Neural cell (in vitro differentiated cells): ENCODE data around the gene LRRK2. TPM values are rescaled to one million over a fixed set of nuclear protein-coding genes. Genes with fewer than 3 reads are reported as not detected.

ENCODE experiments used
- H2AFZ ChIP-seq: fragments of 200-600, 300-800 bp; sonication (generic), shearing (Covaris generic); 2 replicates; pipeline ENCODE4 v1.6.0; 2014; ENCODE audit warnings: low read depth, mild to moderate bottlenecking, antibody characterized with exemption, low read length, moderate library complexity
- H3F3A ChIP-seq: fragments of 200-600 bp; shearing (Covaris generic); 2 replicates; pipeline ENCODE4 v1.6.1; 2016; ENCODE audit warnings: mild to moderate bottlenecking, moderate library complexity, mixed read lengths, antibody characterized with exemption, low read length; ENCODE audit not compliant: insufficient read depth, poor library complexity, severe bottlenecking
- H3K27ac ChIP-seq: fragments of 200-600, 300-800 bp; sonication (generic), shearing (Covaris generic); 2 replicates; pipeline ENCODE4 v1.5.1; 2014; ENCODE audit warnings: mild to moderate bottlenecking, low read length, moderate library complexity
- H3K27me3 ChIP-seq: fragments of 300-800, 200-600 bp; sonication (generic), shearing (Covaris generic); 2 replicates; pipeline ENCODE4 v1.6.0; 2014; ENCODE audit warnings: mild to moderate bottlenecking, low read depth, low read length, moderate library complexity; ENCODE audit not compliant: insufficient read depth
- H3K36me3 ChIP-seq: fragments of 300-800, 200-600 bp; sonication (generic), shearing (Covaris generic); 2 replicates; pipeline ENCODE4 v1.5.1; 2014; ENCODE audit warnings: mild to moderate bottlenecking, antibody characterized with exemption, low read length, moderate library complexity; ENCODE audit not compliant: insufficient read depth
- H3K4me2 ChIP-seq: fragments of 300-800, 200-600 bp; sonication (generic), shearing (Covaris generic); 2 replicates; pipeline ENCODE4 v1.6.0; 2014; ENCODE audit warnings: mild to moderate bottlenecking, low read length
- H3K4me3 ChIP-seq: fragments of 300-800, 200-600 bp; sonication (generic), shearing (Covaris generic); 2 replicates; pipeline ENCODE4 v1.5.1; 2014; ENCODE audit warnings: mild to moderate bottlenecking, low read length, moderate library complexity
- H3K79me2 ChIP-seq: fragments of 200-600 bp; shearing (Covaris generic); replicated peaks from 2 replicates; pipeline ENCODE4 v1.6.0; 2014; ENCODE audit warnings: mild to moderate bottlenecking, low read length, moderate library complexity; ENCODE audit not compliant: insufficient read depth
- H3K9ac ChIP-seq: fragments of 300-800, 200-600 bp; sonication (generic), shearing (Covaris generic); 2 replicates; pipeline ENCODE4 v1.6.1; 2016; ENCODE audit warnings: mild to moderate bottlenecking, low read length, mixed read lengths
- H3K9me2 ChIP-seq: fragments of 200-600 bp; shearing (Covaris generic); 2 replicates; pipeline ENCODE4 v1.6.1; 2016; ENCODE audit warnings: mild to moderate bottlenecking, low read length, mixed read lengths; ENCODE audit not compliant: insufficient read depth
- H3K9me3 ChIP-seq: fragments of 200-600, 300-800 bp; sonication (generic), shearing (Covaris generic); 2 replicates; pipeline ENCODE4 v1.6.1; 2016; ENCODE audit warnings: mild to moderate bottlenecking, mixed run types, low read length, moderate library complexity, mixed read lengths
- H4K20me1 ChIP-seq: fragments of 200-600 bp; shearing (Covaris generic); 2 replicates; pipeline ENCODE4 v1.6.1; 2016; ENCODE audit warnings: mild to moderate bottlenecking, mixed run types; ENCODE audit not compliant: insufficient read depth
- CTCF ChIP-seq: fragments of 450-650 bp; IDR thresholded peaks from 2 replicates; pipeline ENCODE4 v1.5.1; 2014; ENCODE audit warnings: antibody characterized with exemption, mild to moderate bottlenecking, moderate library complexity; ENCODE audit not compliant: poor library complexity, severe bottlenecking
- EP300 ChIP-seq: fragments of 450-650 bp; conservative IDR thresholded peaks from 2 replicates; pipeline ENCODE4 v1.6.1; 2014; ENCODE audit warnings: antibody characterized with exemption, mild to moderate bottlenecking, moderate library complexity; ENCODE audit not compliant: poor library complexity, severe bottlenecking
- EZH2 ChIP-seq: fragments of 200-600, 300-800 bp; shearing (Covaris generic), sonication (generic); IDR thresholded peaks from 2 replicates; pipeline ENCODE4 v1.6.1; 2014; ENCODE audit warnings: antibody characterized with exemption, low read length, borderline replicate concordance, mild to moderate bottlenecking; ENCODE audit not compliant: insufficient read depth, poor library complexity, severe bottlenecking
- MXI1 ChIP-seq: fragments of 450-650 bp; conservative IDR thresholded peaks from 2 replicates; pipeline ENCODE4 v1.6.1; 2014; ENCODE audit warnings: antibody characterized with exemption, mild to moderate bottlenecking; ENCODE audit not compliant: poor library complexity, severe bottlenecking
- POLR2AphosphoS5 ChIP-seq: IDR thresholded peaks from 2 replicates; pipeline ENCODE4 v1.6.1; 2012
- RAD21 ChIP-seq: fragments of 450-650 bp; conservative IDR thresholded peaks from 2 replicates; pipeline ENCODE4 v1.6.1; 2014; ENCODE audit warnings: antibody characterized with exemption, mild to moderate bottlenecking, moderate library complexity
- SMC3 ChIP-seq: fragments of 450-650 bp; conservative IDR thresholded peaks from 2 replicates; pipeline ENCODE4 v1.6.1; 2014; ENCODE audit warnings: antibody characterized with exemption, mild to moderate bottlenecking, moderate library complexity; ENCODE audit not compliant: poor library complexity
- TAF1 ChIP-seq: IDR thresholded peaks from 2 replicates; pipeline ENCODE4 v1.6.1; 2012; ENCODE audit warnings: low read depth
- polyA plus RNA-seq: library from polyadenylated mRNA; depleted of rRNA; stranded (reverse); fragments of >200 nt; gene quantifications from 2 replicates; pipeline ENCODE4 v1.2.3, GENCODE V29; 2014
- TF ChIP-seq, protein P1 (sequence below): IDR thresholded peaks from 2 replicates; pipeline ENCODE4 v1.6.1; 2012; ENCODE audit warnings: borderline replicate concordance

LRRK2 gene
- polyA plus RNA-seq, 1 donor from 2014 or later, result 0.54 TPM

- Histone ChIP-seq H3K4me2 (no peak overlapping the region), H3K27ac (no peak overlapping the region)
- TF ChIP-seq RAD21, result no peak
- no peak for TF ChIP-seq TAF1
These were observed 13.6 kb downstream of the LRRK2 start for GRCh38 chr12:40238266-40238902.

DNA sequence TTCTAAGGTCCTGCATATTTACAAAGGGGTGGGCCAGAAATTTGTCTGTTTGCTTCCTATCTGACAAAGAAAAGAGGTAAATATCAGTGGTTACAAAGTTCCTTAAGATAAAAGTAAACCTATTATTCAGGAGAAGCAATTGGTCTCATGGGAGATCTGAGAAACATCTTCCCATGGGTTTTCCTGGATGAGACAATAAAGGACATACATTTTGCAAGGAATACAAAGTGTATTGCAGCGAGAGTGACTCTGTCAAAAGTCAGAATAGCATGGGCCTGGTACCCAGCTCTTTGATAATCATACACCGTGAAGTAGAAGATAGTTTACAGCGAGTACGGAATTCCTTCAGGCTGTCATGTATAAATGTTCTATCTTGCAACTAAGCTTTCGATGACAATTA lies 14.2 kb downstream of the LRRK2 start:
- Histone ChIP-seq H2AFZ (no peak overlapping the region), H3K27ac (no peak overlapping the region), H3K27me3 (no peaks in the 10 kb centered on the region), H3K9me3 (no peaks in the 10 kb centered on the region), H3F3A (no peaks in the 10 kb centered on the region), H4K20me1 (no peaks in the 10 kb centered on the region), H3K36me3 (no peaks in the 10 kb centered on the region), H3K4me2 (no peak overlapping the region), H3K9ac (no peak overlapping the region), H3K9me2 (no peaks in the 10 kb centered on the region), H3K4me3 (no peak overlapping the region), H3K79me2 (no peaks in the 10 kb centered on the region)
- TF ChIP-seq POLR2AphosphoS5 (no peak), EZH2 (no peak), SMC3 (no peak), TAF1 (no peak), RAD21 (no peak), MXI1 (no peak), CTCF (no peak), EP300 (no peak)
- TF ChIP-seq, protein P1, sequence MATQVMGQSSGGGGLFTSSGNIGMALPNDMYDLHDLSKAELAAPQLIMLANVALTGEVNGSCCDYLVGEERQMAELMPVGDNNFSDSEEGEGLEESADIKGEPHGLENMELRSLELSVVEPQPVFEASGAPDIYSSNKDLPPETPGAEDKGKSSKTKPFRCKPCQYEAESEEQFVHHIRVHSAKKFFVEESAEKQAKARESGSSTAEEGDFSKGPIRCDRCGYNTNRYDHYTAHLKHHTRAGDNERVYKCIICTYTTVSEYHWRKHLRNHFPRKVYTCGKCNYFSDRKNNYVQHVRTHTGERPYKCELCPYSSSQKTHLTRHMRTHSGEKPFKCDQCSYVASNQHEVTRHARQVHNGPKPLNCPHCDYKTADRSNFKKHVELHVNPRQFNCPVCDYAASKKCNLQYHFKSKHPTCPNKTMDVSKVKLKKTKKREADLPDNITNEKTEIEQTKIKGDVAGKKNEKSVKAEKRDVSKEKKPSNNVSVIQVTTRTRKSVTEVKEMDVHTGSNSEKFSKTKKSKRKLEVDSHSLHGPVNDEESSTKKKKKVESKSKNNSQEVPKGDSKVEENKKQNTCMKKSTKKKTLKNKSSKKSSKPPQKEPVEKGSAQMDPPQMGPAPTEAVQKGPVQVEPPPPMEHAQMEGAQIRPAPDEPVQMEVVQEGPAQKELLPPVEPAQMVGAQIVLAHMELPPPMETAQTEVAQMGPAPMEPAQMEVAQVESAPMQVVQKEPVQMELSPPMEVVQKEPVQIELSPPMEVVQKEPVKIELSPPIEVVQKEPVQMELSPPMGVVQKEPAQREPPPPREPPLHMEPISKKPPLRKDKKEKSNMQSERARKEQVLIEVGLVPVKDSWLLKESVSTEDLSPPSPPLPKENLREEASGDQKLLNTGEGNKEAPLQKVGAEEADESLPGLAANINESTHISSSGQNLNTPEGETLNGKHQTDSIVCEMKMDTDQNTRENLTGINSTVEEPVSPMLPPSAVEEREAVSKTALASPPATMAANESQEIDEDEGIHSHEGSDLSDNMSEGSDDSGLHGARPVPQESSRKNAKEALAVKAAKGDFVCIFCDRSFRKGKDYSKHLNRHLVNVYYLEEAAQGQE, result no peak

More at GRCh38 chr12:40238266-40238902, 13.6 kb downstream of the LRRK2 start:
- Histone ChIP-seq H3F3A (no peaks in the 10 kb centered on the region), H3K9ac (no peak overlapping the region), H3K4me3 (no peak overlapping the region), H3K79me2 (no peaks in the 10 kb centered on the region), H3K36me3 (no peaks in the 10 kb centered on the region), H3K9me3 (no peaks in the 10 kb centered on the region), H4K20me1 (no peaks in the 10 kb centered on the region), H2AFZ (no peak overlapping the region), H3K9me2 (no peaks in the 10 kb centered on the region), H3K27me3 (no peaks in the 10 kb centered on the region)

DNA sequence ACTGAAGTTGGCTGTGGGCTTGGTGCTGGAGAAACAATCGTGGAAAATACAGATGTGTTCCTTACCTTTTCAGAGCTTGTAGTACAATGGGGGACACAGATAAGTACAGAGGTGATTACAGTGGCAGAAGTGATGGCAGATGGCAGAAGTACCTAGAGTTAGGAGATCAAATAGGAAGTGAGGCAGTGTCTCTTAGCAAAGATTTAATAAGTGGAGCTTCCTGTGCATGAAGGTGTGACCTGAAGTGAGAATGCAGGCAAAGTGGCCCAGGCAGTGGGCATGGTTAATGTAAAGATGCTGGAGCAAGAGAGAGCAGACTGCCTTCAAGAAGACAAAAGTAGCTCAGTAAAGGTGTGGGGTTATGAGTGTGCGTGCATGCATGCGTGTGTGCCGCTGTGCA lies 16.0 kb downstream of the LRRK2 start:
- Histone ChIP-seq H3K36me3 (no peaks in the 10 kb centered on the region), H3K9me3 (no peaks in the 10 kb centered on the region), H3K4me2 (no peak overlapping the region), H4K20me1 (no peaks in the 10 kb centered on the region), H3K27ac (no peak overlapping the region), H3K9me2 (no peaks in the 10 kb centered on the region), H3K79me2 (no peaks in the 10 kb centered on the region), H3K9ac (no peak overlapping the region), H2AFZ (no peak overlapping the region), H3K4me3 (no peak overlapping the region), H3K27me3 (no peaks in the 10 kb centered on the region), H3F3A (no peaks in the 10 kb centered on the region)
- no peak for TF ChIP-seq EP300
- no peak for TF ChIP-seq SMC3
- TF ChIP-seq MXI1, result no peak
- no peak for TF ChIP-seq POLR2AphosphoS5
- no peak for TF ChIP-seq RAD21
- TF ChIP-seq EZH2, result no peak
- TF ChIP-seq, protein P1, result no peak
- TF ChIP-seq CTCF, result no peak
- TF ChIP-seq TAF1, result no peak
